ENCODE results near the gene ARHGAP19. TPM values are rescaled to one million over a fixed set of nuclear protein-coding genes. Genes with fewer than 3 reads are reported as not detected.

The ARHGAP19 gene
- total RNA-seq, 2 donors from 2014 or later = 2.6 to 7.3 TPM

DNA sequence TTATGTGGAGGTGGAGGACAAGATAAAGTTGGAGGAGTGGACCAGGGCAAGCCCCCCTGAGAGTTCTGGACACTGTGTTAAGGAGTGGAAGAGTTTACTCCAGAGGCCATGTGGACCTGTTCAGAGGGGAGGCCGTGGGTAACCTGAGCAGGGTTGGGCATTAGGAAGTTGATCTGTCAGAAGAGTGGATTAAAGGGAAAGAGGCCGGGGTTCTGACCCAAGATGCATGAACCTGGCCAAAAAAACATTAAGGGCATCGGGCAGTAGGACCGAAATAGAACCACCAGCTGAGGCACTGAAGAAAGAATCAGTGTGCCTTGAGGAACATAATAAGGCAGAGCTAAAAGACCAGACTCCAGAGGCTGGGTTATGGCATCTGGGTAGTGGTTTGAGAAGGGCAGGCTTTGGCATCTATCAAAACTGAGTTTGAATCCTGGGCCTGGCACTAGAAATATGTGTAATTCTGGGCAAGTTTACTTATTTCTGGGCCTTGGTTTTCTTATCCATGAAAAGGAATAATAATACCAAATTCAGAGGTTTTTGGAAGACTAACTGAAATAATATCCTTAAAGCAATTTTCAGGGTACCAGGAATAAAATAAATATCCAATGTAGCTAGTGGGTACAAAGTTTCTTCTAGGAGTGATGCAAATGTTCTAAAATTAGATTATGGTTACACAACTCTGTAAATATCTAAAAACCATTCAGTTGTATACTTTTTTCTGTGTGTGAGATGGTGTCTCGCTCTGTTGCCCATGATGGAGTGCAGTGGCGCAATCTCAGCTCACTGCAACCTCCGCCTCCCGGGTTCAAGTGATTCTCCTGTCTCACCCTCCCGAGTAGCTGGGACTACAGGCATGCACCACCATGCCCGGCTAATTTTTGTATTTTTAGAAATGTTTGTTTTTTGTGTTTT lies 15.7 kb upstream of the ARHGAP19 start:
- intact Hi-C loops (cut with DNase I) = no loop called here
- H3K27ac ChIP-seq = no peak overlapping the region
- no peak for ATAC-seq
- WGBS, 2 donors = 70 to 82% methylated on average over 10 of the region's 10 CpGs
- no peaks in the 10 kb centered on the region for H3K9me3 ChIP-seq
- H3K27me3 ChIP-seq = no peaks in the 10 kb centered on the region
- H3K36me3 ChIP-seq (replicated peaks in 1 of 2; ENCODE audit: insufficient read depth in 1 of 2, low read depth in 2 of 2) = no peaks in the 10 kb centered on the region
- DNase-seq = no peak
- H3K4me3 ChIP-seq = no peak overlapping the region
- TF ChIP-seq, protein P1, sequence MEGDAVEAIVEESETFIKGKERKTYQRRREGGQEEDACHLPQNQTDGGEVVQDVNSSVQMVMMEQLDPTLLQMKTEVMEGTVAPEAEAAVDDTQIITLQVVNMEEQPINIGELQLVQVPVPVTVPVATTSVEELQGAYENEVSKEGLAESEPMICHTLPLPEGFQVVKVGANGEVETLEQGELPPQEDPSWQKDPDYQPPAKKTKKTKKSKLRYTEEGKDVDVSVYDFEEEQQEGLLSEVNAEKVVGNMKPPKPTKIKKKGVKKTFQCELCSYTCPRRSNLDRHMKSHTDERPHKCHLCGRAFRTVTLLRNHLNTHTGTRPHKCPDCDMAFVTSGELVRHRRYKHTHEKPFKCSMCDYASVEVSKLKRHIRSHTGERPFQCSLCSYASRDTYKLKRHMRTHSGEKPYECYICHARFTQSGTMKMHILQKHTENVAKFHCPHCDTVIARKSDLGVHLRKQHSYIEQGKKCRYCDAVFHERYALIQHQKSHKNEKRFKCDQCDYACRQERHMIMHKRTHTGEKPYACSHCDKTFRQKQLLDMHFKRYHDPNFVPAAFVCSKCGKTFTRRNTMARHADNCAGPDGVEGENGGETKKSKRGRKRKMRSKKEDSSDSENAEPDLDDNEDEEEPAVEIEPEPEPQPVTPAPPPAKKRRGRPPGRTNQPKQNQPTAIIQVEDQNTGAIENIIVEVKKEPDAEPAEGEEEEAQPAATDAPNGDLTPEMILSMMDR (IDR thresholded peaks at IDR 0.05) = no peak
- TF ChIP-seq POLR2A (IDR thresholded peaks at IDR 0.05) = no peak
- H3K4me1 ChIP-seq = no peaks in the 10 kb centered on the region

DNA sequence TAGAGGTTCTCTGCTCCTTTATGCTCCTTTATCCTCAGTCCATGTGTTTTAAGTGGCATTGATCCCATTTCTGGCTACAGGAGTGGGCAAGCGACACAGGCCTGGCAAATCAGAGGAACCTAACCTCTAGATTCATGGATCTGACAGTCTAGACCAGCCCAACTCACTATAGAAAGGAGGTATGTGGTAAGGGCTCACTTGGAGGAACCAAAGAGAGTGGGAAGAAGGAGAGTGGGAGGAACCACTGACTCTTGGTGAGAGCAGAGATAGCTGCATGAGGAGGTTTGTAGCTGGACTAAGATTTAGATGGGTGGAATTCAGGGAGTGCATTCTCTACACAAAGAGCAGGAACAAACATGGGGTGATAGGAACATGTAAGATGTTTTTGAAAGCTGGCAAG lies 15.0 kb upstream of the ARHGAP19 start:
- DNase-seq (no peak), ATAC-seq (no peak)
- WGBS, 2 donors = 95% methylated on average over 1 of the region's 1 CpG

DNA sequence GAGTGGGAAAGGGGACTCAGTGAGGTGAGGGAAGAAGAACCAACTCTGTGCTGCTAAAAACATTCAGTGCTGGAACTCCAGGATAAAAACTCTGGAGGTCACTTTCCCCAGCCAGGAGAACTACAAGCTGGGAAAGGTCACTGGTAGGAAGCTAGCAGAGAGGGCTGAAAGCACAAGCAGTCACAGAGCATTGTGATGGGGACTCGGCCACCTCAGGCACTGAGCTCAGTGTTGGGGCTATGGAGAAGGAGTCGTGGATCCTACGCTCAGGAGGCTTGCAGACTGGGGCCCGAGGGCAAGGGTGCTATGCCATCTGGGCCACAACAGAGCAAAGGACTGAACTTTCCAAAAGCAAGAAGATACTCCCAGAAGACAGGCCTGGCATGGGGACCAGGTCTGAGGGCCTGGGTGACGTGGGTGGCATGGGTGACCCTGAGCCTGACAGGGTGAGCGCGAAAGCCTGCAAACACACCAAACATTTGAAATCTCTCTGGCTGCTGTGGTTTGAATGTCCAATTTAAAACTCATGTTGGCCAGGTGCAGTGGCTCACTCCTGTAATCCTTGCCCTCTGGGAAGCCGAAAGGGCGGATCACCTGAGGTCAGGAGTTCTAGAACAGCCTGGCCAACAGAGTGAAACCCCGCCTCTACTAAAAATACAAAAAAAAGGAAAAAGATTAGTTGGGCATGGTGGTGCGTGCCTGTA lies 9.8 kb upstream of the ARHGAP19 start:
- Histone ChIP-seq H3K36me3 (replicated peaks in 1 of 2; ENCODE audit: insufficient read depth in 1 of 2, low read depth in 2 of 2) (no peaks in the 10 kb centered on the region), H3K9me3 (no peaks in the 10 kb centered on the region), H3K4me3 (no peak overlapping the region), H3K27me3 (no peaks in the 10 kb centered on the region), H3K27ac (no peak overlapping the region), H3K4me1 (peaks cover 14% of the 10 kb centered on the region)
- intact Hi-C loops (cut with DNase I) = no loop called here
- WGBS, 2 donors = 81 to 87% methylated on average over 11 of the region's 11 CpGs
- TF ChIP-seq, protein P1 (IDR thresholded peaks at IDR 0.05) = no peak
- no peak for TF ChIP-seq POLR2A (IDR thresholded peaks at IDR 0.05)
- ATAC-seq (no peak), DNase-seq (no peak)

More for the DNA sequence above, 15.0 kb upstream of the ARHGAP19 start:
- no peak overlapping the region for H3K4me3 ChIP-seq
- H3K36me3 ChIP-seq (replicated peaks in 1 of 2; ENCODE audit: insufficient read depth in 1 of 2, low read depth in 2 of 2) = no peaks in the 10 kb centered on the region
- H3K27ac ChIP-seq = no peak overlapping the region
- H3K27me3 ChIP-seq = no peaks in the 10 kb centered on the region
- no peaks in the 10 kb centered on the region for H3K9me3 ChIP-seq
- intact Hi-C loops (cut with DNase I) = no loop called here
- no peaks in the 10 kb centered on the region for H3K4me1 ChIP-seq
- TF ChIP-seq, protein P1 (IDR thresholded peaks at IDR 0.05) = no peak
- no peak for TF ChIP-seq POLR2A (IDR thresholded peaks at IDR 0.05)

DNA sequence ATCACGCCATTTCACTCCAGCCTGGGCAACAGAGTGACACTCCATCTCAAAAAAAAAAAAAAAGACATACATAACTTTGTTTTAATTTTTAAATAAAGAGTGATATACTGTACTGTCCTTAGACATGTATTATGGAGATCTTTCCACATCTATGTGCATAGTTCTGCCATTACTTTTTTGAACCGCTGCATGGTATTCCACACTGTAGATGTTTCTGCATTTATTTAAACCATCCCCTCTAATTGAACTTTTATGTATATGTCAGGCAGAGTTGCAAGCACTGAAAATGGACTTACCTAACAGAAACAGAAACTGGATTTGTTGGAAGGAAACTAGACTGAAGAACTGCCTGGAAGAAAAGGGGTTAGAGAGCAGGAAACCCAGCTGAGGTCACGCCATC lies 8.5 kb upstream of the ARHGAP19 start:
- Histone ChIP-seq H3K4me3 (no peak overlapping the region), H3K9me3 (no peaks in the 10 kb centered on the region), H3K27me3 (no peaks in the 10 kb centered on the region), H3K27ac (no peak overlapping the region), H3K36me3 (replicated peaks in 1 of 2; ENCODE audit: insufficient read depth in 1 of 2, low read depth in 2 of 2) (no peaks in the 10 kb centered on the region), H3K4me1 (peaks cover 14% of the 10 kb centered on the region)
- WGBS, 2 donors = 90 to 99% methylated on average over 3 of the region's 3 CpGs
- ATAC-seq = no peak
- no peak for DNase-seq
- TF ChIP-seq POLR2A (IDR thresholded peaks at IDR 0.05) = no peak
- TF ChIP-seq, protein P1 (IDR thresholded peaks at IDR 0.05) = no peak
- intact Hi-C loops (cut with DNase I) = no loop called here
